ENCODE results near the gene ARL16.

ARL16 gene

DNA sequence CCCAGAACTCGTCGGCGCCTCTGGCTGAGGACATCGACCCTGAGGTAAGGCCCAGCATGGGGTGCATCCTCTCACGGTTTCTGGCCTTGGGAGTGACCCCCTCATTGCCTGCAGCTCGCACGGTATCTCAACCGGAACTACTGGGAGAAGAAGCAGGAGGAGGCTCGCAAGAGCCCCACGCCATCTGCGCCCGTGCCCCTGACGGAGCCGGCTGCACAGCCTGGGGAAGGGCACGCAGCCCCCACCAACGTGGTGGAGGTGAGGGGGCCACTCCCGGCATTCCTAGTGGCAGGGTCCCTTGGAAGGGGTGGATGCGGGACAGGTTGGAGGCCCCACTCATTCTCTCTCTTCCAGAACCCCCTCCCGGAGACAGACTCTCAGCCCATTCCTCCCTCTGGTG lies 11.2 kb upstream of the ARL16 start:
- peaks cover 79 to 100% (median 100%) of the 10 kb centered on the region in 3 donors for H3K36me3 ChIP-seq
- no peaks in the 10 kb centered on the region for H3K27me3 ChIP-seq
- H3K4me3 ChIP-seq = no peak overlapping the region
- intact Hi-C loops (cut with DNase I; ENCODE audit: low total_unique reads) = no loop called here
- no peak for DNase-seq
- H3K4me1 ChIP-seq = no peaks in the 10 kb centered on the region
- H3K27ac ChIP-seq = no peak overlapping the region
- no peaks in the 10 kb centered on the region for H3K9me3 ChIP-seq
- TF ChIP-seq, protein P1, sequence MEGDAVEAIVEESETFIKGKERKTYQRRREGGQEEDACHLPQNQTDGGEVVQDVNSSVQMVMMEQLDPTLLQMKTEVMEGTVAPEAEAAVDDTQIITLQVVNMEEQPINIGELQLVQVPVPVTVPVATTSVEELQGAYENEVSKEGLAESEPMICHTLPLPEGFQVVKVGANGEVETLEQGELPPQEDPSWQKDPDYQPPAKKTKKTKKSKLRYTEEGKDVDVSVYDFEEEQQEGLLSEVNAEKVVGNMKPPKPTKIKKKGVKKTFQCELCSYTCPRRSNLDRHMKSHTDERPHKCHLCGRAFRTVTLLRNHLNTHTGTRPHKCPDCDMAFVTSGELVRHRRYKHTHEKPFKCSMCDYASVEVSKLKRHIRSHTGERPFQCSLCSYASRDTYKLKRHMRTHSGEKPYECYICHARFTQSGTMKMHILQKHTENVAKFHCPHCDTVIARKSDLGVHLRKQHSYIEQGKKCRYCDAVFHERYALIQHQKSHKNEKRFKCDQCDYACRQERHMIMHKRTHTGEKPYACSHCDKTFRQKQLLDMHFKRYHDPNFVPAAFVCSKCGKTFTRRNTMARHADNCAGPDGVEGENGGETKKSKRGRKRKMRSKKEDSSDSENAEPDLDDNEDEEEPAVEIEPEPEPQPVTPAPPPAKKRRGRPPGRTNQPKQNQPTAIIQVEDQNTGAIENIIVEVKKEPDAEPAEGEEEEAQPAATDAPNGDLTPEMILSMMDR (IDR thresholded peaks at IDR 0.05) = no peak

DNA sequence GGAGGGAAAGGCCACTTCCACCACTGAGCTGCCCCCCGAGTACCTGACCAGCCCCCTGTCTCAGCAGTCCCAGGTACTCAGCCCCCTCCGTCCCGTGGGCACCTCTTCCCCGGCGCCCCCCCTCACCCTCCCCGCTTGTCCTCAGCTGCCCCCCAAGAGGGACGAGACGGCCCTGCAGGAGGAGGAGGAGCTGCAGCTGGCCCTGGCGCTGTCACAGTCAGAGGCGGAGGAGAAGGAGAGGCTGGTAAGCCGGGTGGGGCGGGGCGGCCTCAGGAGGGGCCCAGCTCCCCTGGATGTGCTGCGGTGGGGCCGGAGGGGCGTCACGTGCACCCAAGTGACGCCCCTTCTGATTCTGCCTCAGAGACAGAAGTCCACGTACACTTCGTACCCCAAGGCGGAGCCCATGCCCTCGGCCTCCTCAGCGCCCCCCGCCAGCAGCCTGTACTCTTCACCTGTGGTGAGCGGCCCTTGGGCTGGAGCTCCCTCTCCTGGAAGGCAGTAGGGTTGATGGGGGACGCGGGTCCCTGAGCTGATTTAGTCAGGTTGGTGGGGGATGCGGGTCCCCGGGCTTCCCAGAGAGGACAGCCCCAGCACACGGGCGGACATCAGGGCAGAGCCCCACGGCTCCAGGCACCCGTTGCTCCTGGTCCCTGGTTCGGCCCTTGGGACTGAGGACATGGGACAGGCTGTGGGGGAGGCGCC lies 10.1 kb upstream of the ARL16 start:
- H3K4me1 ChIP-seq = no peaks in the 10 kb centered on the region
- H3K27ac ChIP-seq = no peak overlapping the region
- TF ChIP-seq, protein P1 (IDR thresholded peaks at IDR 0.05) = no peak
- H3K4me3 ChIP-seq = no peak overlapping the region
- intact Hi-C loops (cut with DNase I; ENCODE audit: low total_unique reads) = no loop called here
- H3K27me3 ChIP-seq = no peaks in the 10 kb centered on the region
- no peaks in the 10 kb centered on the region for H3K9me3 ChIP-seq
- DNase-seq = no peak
- peaks cover 85 to 100% (median 100%) of the 10 kb centered on the region in 3 donors for H3K36me3 ChIP-seq

DNA sequence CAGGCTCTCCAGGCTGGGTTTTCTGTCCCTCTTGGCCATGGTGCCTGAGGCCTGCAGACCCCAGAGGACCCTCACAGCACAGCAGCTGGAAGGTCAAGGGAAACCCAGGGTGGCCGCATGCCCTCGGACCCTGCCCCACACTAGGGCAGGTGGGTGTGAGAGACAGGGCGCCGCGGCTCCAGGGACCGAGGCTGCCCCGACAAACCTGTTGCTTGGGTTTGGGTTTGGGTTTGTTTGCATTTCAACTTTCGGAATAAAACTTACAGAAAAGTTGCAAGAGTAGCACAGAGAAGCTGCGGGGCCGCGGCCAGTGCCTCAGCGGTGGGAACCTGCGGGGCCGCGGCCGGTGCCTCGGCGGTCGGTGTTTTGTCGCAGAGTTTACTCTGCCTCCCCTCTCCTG lies 8.0 kb upstream of the ARL16 start:
- no peak for DNase-seq
- H3K9me3 ChIP-seq = no peaks in the 10 kb centered on the region
- TF ChIP-seq, protein P1 (IDR thresholded peaks at IDR 0.05) = no peak
- H3K4me3 ChIP-seq = no peak overlapping the region
- H3K27me3 ChIP-seq = no peaks in the 10 kb centered on the region
- no peak overlapping the region for H3K27ac ChIP-seq
- intact Hi-C loops (cut with DNase I; ENCODE audit: low total_unique reads) = no loop called here
- peaks cover 86 to 100% (median 100%) of the 10 kb centered on the region in 3 donors for H3K36me3 ChIP-seq
- H3K4me1 ChIP-seq = peaks cover 0 to 5% (median under 1%) of the 10 kb centered on the region in 4 donors

DNA sequence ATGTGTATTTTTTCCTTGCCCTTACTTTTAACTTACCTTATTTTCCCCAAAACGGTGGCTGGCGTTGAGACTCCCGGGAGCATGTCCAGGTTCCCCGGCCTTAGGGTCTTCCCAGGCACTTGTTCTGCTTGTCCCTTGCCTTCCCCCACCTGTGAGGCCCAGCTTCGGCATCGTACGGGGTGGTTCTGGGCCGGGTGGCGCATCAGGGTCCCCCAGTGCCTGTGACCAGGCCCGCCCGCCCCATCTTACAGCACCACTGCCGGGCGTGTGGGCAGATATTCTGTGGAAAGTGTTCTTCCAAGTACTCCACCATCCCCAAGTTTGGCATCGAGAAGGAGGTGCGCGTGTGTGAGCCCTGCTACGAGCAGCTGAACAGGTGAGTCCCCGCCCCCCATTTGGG lies 7.6 kb upstream of the ARL16 start:
- no peaks in the 10 kb centered on the region for H3K9me3 ChIP-seq
- no peaks in the 10 kb centered on the region for H3K27me3 ChIP-seq
- intact Hi-C loops (cut with DNase I; ENCODE audit: low total_unique reads) = no loop called here
- TF ChIP-seq, protein P1 (IDR thresholded peaks at IDR 0.05) = no peak
- H3K36me3 ChIP-seq = peaks cover 86 to 100% (median 100%) of the 10 kb centered on the region in 3 donors
- H3K4me3 ChIP-seq = no peak overlapping the region
- H3K4me1 ChIP-seq = peaks cover 0 to 8% (median 2%) of the 10 kb centered on the region in 4 donors
- no peak overlapping the region for H3K27ac ChIP-seq
- no peak for DNase-seq

DNA sequence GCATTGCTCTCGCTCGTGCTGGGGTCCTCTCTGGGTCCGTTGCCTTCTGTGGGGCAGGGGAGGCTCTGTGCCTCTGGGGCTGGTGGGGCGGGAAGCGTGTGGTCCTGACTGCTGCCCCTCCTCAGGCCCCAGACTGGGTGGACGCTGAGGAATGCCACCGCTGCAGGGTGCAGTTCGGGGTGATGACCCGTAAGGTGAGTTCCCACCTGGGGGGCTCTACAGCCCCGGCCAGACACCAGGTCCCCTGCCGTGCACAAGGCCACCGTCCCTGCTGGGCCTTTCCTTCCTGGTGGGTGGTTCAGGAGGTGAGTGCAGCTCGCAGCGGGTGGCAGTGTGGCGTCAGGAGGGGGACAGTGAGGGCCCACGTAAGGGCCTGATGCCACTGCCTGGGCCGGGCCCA lies 7.0 kb upstream of the ARL16 start:
- TF ChIP-seq, protein P1 (IDR thresholded peaks at IDR 0.05) = no peak
- H3K9me3 ChIP-seq = no peaks in the 10 kb centered on the region
- H3K27ac ChIP-seq = no peak overlapping the region
- H3K4me1 ChIP-seq = peaks cover 0 to 14% (median 6%) of the 10 kb centered on the region in 4 donors
- H3K36me3 ChIP-seq = peaks cover 80 to 100% (median 97%) of the 10 kb centered on the region in 3 donors
- no peak for DNase-seq
- intact Hi-C loops (cut with DNase I; ENCODE audit: low total_unique reads) = no loop called here
- no peaks in the 10 kb centered on the region for H3K27me3 ChIP-seq
- no peak overlapping the region for H3K4me3 ChIP-seq
